GM19397 (cell line): Measurements from ENCODE around the gene PTPRG.
"Not testable (repeated sequence)": the region's sequence is repeated elsewhere in the genome, so short reads cannot be mapped to it uniquely, and the experiment has no call there.

Source experiments
- ATAC-seq: cut with Tn5 transposase; IDR thresholded peaks from one replicate; pipeline ENCODE4 v1.9.1; 2021; ENCODE audit warnings: mild to moderate bottlenecking, moderate library complexity; ENCODE audit not compliant: unreplicated experiment

PTPRG gene

DNA sequence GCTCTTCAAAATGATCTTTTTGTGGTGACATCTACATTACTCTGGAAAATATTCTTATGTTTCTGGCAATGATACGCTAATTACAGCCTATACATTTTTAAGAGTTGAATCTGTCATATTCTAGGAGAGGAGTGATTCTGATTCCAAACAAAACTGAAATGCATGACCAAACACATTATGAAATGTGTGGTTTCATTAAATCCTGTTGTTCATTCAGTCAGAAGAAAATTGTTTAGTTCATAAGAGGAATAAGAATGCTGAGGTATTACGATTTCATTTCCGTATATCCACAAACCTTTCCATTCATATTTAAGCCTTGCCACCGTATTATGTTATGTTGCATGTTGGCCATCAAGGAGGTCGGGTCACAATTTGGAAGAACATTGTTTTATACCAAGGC is 466.9 kb downstream of the PTPRG start:
- ATAC-seq = no peak

DNA sequence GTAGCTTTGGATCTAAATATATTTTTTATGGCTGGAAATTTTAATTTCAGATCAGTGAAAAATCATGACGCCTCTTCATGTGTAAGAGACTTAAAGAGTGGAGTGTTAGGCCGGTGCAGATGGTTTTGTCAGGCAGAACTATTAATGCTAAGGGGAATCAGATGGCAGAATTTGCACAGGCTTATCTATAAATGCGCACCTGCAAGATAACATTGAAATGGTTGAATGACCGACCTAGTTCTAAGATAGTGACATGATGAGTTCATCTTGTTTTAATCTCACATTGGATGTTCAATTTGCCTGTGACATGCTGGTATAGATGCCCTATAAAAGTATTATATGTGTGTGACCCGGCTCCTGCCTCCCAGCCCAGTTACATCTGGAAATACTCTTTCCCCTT is 471.4 kb downstream of the PTPRG start:
- ATAC-seq = no peak

DNA sequence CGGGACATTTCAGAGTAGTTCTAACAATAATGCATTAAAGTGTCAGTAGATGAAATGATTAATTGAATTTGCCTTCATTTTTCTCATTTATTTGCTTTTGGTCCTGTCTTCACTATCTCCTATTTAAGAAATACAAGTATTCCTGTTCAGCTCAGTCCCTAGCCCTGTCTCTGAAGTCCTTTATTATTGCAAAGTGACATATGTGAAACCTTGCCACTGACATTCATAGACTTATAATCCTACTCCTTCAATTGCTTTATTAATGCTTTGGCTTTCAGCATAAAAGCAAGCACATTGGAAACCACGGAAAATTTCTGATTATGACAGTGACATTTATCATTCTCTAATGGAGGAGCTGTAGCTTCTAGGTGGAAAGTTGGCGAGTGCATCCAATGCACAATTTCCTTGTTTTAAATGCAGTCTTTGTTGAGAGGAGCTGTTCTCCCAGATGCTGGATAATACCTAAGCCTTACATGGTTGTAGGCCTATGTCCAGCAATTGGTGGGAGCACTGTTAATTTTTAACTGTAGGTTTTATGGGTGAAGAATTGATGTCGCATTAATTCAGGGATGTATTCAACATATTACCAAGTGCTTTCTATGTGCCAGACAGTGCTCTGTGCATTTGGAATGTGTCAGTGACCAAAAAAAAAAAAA is 474.2 kb downstream of the PTPRG start:
- no peak for ATAC-seq

DNA sequence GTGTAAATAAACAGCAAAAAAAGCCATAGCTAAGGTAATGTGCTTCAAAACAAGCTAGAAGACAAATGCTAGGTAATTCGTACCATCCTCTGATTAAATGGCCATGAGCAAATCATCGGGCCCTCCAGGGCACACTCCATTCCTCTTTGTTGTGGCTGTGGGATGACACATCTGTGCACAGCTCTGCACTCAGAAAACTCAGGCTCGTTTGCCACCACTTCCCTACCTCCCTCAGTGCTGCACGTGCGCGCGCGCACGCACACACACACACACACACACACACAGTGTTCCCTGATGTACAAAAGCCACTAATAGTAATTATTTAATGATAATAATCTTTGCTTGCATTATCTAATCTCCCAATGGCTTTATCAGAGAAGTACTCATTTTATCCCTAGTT is 475.4 kb downstream of the PTPRG start:
- ATAC-seq = no peak

DNA sequence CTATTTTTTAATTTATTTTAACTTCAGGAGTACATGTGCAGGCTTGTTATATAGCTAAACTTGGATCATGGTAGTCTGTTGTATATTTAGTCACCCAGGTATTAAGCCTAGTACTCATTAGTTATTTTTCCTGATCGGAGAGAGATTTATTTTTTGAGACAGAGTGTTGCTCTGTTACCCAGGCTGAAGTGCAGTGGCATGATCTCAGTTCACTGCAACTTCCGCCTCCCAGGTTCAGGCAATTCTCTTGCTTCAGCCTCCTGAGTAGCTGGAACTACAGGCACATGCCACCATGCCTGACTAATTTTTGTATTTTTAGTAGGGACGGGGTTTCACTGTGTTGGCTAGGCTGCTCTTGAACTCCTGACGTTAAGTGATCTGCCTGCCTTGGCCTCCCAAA is 477.4 kb downstream of the PTPRG start:
- not testable (repeated sequence) for ATAC-seq

DNA sequence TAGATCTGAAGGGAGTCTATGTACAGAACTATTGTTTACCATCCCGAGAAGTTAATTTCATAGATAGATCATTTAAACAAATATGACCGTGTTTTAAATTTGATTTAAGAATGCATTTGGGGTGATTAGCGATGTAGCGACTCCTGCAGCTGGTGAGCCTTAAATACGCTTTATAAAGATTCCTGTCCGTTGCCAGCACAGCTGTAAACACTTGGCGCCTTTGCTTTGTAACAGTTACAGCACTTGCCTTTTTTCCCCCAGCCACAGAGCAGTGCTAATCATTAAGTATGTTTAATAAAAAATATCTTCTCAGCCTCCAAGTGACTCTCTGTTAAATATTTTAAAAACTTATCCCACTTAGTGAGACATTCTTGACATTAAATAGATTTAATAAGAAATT is 478.2 kb downstream of the PTPRG start:
- no peak for ATAC-seq

DNA sequence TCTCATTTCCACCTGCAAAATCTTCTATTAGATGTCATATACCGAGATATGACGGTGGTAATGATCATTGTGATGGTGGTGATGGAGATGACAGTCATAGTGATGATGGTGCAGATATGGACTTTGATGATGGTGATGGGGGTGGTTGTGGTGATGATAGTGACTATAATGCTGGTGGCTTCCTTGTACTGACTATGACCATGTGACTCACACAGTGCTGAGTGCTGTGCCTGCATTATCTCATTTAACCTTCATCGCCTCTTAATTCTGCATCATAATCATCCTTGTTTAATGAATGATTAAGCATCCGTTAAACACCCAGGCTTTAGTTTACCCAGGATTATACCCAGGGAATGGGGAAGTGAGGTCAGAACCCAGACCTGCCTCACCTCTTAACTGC is 480.3 kb downstream of the PTPRG start:
- no peak for ATAC-seq

DNA sequence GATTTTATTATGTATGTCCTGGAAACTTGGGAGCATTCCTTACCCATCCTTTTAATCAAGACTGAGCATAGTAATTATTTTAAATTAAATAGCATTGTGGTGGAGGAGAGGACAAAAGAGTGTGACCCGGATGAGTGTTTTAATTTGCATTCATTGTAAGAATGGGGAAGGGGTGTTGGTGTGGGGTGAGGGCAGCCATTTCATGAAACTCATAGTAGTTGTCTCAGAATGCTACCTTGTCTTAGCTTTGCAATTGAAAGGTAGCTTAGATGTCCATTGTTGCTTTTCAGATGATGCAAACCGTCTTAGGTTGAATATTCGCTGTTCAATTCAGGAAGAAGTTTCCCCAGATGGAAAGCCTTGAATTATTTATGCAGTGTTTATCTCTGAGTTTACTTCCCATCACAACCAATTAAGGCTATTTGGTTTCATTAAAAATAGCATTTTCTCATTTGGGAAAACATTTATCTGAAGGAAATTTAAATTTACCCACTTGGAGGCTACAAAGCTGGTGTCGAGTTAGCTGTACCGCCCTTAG is 483.6 kb downstream of the PTPRG start:
- no peak for ATAC-seq

DNA sequence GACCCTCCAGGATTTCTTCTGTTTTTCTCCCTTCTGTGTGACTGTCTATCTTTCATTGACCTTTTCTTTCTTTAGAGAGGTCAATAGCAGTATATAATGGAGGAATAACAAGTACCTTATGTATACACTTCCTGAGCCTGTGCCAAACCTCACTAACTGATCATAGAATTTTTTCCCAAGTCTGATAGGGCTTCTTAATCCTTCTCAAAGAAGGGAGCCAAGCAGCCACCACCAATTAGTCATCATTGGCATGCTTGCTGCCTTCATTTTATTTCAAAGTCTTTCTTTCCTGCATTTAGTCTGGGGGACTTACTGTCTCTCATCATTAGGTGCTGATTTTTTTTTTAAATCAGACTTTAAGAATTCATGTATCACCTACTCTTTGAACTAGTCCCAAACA is 485.0 kb downstream of the PTPRG start:
- ATAC-seq = no peak

DNA sequence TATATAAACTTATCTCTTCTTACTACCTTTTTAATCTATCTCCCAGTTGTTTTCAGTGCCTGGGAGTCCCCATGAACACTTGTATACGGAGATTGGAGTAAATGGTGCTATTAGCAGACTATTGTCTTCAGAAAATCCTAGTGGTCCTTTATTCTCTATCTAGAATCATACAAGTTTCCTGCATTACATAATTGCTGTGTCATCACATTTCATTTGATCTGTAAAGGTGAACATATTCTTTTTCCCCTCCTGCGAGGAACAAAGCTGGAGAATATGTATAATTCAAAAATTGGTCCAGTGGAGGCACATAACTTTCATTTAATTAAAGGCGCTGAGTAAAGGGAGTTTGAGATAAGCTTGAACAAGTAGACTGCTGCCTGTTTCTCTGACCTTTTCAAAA is 487.2 kb downstream of the PTPRG start:
- ATAC-seq = no peak

DNA sequence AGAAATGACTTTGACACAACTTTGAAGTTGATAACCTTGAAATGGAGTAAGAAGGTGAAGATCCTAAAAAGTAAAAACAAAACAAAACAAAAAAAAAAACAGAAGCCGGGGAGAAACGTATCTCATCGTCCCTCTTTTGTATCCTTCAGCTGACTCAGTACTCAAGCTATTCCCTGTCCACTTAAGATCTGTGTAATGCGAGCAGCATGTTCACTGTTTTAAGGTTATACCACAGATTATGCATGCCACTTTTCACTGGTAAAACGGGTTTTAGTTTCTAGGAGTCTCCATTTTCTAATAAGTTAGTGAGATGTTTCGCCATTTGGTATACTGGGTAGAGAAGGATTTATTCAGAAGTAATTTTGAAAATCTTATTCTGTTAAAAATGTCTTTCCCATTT is 487.7 kb downstream of the PTPRG start:
- no peak for ATAC-seq

DNA sequence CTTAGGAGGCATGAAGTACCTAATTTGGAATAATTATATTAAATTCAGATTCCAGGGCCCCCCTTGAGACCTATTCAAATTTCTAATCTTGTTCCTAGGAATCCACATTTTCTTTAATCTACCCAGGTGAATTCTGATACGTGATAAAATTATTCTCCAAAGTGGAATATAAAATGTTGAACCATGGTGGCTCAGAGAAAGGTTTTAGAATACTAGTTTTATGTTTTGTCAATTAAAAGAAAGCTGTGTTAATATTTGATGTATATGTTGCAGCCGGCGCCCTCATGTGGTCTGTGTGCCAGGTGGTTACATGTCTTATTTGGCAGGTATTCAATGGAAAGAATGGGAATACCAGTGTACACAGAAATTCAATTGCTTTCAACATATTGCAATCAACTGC is 490.1 kb downstream of the PTPRG start:
- ATAC-seq = no peak

DNA sequence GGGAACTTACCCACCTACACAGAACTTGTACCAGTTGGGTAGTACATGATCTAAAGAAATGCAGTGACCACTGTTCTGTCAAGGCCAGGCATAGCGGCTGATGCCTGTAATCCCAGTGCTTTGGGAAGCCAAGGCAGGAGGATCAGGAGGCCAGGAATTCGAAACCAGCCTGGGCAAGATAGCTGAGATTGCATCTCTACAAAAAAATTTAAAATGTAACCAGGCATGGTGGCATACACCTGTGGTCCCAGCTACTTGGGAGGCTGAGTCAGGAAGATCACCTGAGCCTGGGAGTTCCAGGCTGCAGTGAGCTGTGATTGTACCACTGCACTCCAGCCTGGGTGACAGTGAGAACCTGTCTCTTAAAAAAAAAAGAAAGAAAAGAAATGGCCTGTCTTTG is 491.0 kb downstream of the PTPRG start:
- no peak for ATAC-seq

DNA sequence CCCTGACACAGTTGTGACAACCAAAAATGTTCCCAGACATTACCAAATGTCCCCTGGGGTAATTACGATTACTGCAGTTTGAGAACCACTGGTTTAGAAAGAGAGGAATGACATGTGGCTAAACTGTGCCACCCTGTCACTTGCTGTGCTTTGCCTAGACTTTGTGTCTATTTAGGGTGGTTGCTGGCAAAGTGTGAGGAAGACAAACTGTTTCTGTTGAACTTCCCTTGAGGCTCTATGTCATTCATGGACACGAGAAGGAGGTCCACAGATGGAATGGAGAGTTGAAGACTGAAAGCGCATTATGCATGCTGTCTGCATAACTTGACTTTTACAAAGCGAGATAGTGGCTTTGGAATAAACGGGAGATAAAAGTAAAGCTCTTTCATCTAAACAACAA is 495.3 kb downstream of the PTPRG start:
- ATAC-seq = no peak

DNA sequence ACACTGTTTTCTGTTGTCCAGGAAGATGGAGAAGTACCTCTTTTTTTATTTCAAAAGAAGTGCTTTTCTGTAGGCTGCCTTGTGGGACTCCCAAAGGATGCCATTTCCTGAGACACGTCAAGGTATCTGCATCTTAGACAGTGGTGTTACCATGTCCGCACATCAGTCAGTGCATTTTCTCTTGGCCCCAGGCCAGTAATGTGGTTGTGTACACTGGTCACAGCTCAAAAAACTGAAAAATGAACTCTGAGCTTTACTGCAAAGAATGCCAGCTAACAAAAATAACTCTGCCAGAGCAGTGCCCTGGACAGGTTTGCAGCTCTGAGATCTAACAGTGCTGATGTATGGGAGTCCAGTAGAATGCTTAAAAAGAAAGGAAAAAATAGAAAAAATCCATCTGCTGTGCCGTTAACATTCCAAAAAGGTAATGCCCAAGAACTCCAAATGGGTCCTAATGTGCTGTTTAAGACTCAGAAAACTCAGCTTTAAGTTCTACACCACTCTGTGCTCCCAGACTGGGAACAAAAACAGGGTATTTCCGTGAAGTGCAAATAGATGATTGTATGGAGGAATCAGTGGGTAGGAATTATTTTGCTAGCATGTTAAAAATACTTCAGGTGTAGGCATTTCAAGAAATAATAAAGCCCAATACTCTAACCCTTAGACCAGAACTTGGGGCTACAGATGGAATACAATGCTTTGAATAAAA is 496.1 kb downstream of the PTPRG start:
- no peak for ATAC-seq

DNA sequence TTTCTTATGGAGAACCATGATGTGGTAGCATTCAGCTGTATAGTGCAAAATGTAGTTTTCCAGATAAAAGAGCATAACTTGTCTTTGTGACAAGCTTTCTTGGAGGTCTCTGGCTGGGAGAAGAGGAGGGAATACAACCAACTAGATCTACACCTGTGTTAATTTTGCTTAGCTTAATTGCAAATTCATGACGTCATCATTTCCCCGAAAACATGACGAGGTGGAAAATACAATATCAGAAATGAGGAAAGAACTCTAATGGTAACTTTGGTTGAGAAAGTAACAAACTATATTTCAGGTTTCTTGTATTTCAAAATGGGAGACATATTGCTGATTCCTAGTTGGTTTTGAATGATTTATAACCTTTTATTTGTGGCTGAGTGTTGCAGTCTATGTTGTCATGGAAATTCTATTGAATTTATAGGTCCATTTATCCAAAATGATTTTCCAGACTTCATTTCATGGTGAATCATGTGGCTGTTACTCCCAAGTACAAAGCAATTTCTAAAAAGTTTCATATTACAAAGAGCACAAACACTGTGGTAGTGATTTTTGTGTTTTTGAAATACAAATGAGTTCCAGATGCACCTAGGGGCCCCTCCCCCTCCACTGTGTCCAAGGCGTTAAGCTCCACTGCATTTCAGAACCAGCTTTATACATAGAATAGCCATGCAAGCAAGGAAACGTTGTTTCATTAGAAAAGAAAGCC is 504.8 kb downstream of the PTPRG start:
- ATAC-seq = no peak

DNA sequence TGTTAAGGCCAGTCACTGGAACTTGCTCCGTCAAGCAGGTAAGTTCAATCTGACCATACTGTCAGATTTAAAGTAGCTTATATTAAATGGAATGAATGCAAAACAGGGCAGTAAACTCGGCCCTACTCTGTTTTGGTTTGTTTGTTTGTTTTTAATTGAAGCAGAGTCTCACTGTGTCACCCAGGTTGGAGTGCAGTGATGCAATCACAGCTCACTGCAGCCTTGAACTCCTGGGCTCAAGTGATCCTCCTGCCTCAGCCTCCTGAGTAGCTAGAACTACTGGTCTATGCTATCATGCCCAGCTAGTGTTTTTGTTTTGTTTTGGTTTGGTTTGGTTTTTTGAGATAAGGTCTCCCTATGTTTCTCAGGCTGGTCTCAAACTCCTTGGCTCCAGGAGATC is 507.0 kb downstream of the PTPRG start:
- ATAC-seq = no peak

DNA sequence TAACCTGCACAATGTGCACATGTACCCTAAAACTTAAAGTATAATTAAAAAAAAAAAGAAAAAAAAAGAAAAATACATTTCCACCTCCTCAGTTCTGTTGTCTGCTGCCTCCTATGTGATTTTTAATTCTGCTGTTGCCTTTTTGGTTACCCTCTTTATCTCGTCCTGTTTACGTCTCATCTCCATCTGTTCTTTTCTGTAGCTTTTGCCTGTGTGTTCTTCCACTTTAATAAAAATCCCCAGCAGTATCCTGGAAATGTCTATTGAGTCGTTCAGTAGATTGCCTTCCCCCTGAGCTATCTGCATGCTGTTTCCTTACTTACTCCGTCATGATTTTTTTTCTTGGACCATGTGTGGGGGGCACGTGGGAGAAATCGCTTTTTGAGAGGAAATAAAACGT is 509.5 kb downstream of the PTPRG start:
- no peak for ATAC-seq

DNA sequence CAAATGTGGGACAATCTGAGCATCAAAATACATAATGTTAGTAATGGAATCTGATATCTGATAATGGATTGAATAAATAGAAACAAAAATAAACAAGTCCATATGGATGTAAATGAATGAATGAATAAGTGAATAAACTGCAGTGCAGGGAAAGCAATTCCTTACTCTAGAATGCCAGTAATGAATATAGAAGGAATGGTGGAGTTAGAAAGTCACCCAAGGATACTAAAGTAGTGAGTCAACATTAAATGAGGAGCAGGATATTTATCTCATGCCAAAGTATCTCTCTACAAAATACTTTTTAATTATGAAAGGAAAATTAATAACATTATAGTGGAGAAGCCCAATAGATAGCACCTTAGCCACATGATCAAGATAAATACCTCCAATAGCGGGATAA is 511.7 kb downstream of the PTPRG start:
- ATAC-seq = no peak

DNA sequence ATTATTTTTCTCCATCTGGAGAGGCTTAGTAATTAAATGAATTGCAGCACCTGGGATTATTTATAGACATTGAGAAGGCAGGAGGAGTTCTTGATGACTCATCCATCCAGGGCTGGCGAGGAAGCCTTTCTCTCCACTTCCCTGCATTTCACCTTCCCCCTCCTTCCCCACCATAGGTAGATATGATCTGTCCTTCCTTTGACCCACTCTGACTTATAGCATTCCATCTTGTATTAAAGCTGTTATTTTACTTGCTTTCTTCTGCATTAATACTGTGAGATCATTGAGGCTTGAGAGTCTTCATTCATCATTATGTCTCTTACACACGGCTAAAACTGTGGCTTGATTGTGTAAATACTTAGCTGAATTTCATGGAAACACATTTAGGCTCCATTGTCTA is 523.2 kb downstream of the PTPRG start:
- ATAC-seq = no peak

DNA sequence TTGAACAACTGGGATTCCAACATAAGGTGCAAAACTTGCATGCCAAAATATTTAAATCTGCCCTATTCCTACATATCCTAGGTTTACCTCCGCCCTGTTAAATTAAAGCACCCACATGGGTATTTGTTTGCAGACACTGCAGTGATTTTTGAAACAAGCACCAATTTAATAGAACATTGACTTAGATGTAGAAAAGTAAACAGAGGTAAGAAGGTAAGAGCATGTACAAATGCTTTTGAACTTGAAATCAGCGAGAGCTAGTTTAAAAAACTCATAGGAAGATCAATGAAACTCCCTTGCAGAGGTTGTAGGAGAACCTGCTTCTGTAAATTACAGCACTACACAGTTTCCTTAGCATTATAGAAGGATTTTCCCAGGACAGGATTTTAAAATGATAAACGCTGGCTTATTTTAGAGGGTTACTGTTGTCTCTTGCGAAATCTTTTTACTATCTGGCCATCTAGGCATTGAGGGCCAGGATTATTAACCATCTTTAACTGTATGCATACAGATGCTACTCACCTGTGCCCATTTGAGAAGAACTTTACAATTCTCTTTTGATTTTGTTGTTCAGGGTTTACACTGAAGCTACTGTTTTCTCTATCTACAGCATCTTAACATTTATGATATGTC is 527.2 kb downstream of the PTPRG start:
- ATAC-seq = no peak

DNA sequence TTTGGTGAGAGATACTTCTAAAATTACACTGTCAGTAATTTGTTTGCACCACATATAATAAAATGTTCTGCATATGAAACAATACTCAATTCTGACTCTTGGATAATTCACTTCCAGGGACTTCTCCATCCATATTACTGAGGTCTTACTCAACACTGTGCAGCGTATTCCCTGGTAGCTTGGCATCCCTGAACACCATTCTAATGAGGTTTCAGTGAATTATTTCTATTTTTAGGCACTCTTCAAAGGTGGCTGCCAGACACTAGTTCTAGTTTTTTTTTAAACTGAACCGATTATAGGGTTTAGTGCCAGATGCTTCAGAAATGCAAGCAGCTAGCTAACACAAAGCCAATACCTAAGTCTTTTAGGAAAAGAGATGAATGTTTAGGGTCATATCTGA is 528.7 kb downstream of the PTPRG start:
- ATAC-seq = no peak
